Measurements from ENCODE around the gene MTMR3. TPM values are rescaled to one million over a fixed set of nuclear protein-coding genes. Genes with fewer than 3 reads are reported as not detected.

Gene MTMR3
- total and polyA plus RNA-seq, 2 of the 8 experiments (the other 6 are each of a cell fraction or from before 2014, with no cell fraction given), result 16.9 to 18.5 TPM

DNA sequence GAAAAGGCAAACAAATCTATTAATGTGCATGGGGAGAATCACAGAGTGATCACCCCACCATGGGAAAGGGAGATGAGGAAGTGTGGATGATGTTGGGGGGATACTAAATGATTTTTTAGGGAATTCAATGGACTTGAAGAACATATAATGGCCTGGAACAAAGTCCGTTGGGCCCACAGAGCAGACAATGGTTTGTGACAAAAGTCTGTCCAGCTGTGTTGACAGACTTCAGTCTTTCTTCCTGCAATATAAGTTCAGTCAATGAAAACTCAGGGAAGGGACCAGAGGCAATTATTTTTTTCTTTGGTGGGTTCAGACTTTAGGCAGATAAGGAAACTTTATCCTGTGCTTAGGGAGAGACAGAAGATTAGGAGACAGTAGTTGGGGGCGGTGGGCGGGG is 179.3 kb downstream of the MTMR3 start:
- Histone ChIP-seq H3K23me2 (ENCODE audit: low read depth, low read length) (no peaks in the 10 kb centered on the region), H2BK12ac (ENCODE audit: low read depth, low read length) (no peak overlapping the region), H2BK20ac (ENCODE audit: low read length) (no peak overlapping the region), H3K18ac (ENCODE audit: extremely low read depth, low read length) (no peak overlapping the region), H4K5ac (ENCODE audit: insufficient read length, low read depth, low read length) (no peak overlapping the region), H3K27ac (ENCODE audit: low read depth, low read length) (no peak overlapping the region), H3K4ac (replicated peaks; ENCODE audit: insufficient read length, low read depth, low read length) (no peak overlapping the region), H4K20me1 (replicated peaks in 1 of 2; ENCODE audit: control insufficient read depth in 1 of 2, insufficient read depth in 2 of 2, low read length in 2 of 2) (no peaks in the 10 kb centered on the region), H3K4me3 (ENCODE audit: extremely low read depth in 1 of 4, insufficient read depth in 2 of 4, low read depth in 3 of 4, low read length in 4 of 4) (no peak overlapping the region), H3K4me1 (replicated peaks in 1 of 4; ENCODE audit: control insufficient read depth in 3 of 4, insufficient read depth in 4 of 4, low read length in 3 of 4) (no peaks in the 10 kb centered on the region), H3K36me3 (ENCODE audit: control insufficient read depth in 2 of 4, insufficient read depth in 4 of 4, low read length in 3 of 4) (no peaks in the 10 kb centered on the region), H2AK5ac (ENCODE audit: low read depth, low read length) (no peak overlapping the region), H2BK120ac (replicated peaks; ENCODE audit: low read depth, low read length) (no peak overlapping the region), H3K9ac (replicated peaks in 1 of 4; ENCODE audit: extremely low read depth in 1 of 4, low read depth in 3 of 4, low read length in 3 of 4) (no peak overlapping the region), H3K23ac (ENCODE audit: insufficient read length) (no peak overlapping the region), H2BK5ac (ENCODE audit: low read depth, low read length) (no peak overlapping the region), H2AFZ (ENCODE audit: low read length) (no peak overlapping the region), H3K79me1 (ENCODE audit: low read depth, low read length) (no peaks in the 10 kb centered on the region), H4K8ac (ENCODE audit: extremely low read depth, insufficient read depth, low read length) (no peak overlapping the region), H3K27me3 (replicated peaks in 1 of 4; ENCODE audit: control insufficient read depth in 3 of 4, extremely low read depth in 1 of 4, insufficient read depth in 3 of 4, low read length in 3 of 4) (no peaks in the 10 kb centered on the region), H3K56ac (replicated peaks; ENCODE audit: insufficient read length, low read depth, low read length) (no peak overlapping the region), H3K79me2 (ENCODE audit: control insufficient read depth in 1 of 2, insufficient read depth in 2 of 2, low read length in 2 of 2) (no peaks in the 10 kb centered on the region), H4K91ac (replicated peaks; ENCODE audit: insufficient read length, low read length) (no peak overlapping the region), H3K4me2 (ENCODE audit: insufficient read depth in 1 of 2, low read depth in 2 of 2, low read length in 2 of 2) (no peak overlapping the region), H2BK15ac (ENCODE audit: low read length) (no peak overlapping the region), H3K14ac (ENCODE audit: insufficient read length) (no peak overlapping the region), H3K9me3 (ENCODE audit: insufficient read depth in 2 of 2, low read depth in 1 of 2, low read length in 1 of 2) (peaks cover 2 to 6% of the 10 kb centered on the region in 2 experiments; a peak in 2 of 4 replicates)
- DNase-seq (ENCODE audit: low read depth in 1 of 2, low spot score in 2 of 2) (no peak), FAIRE-seq (no peak)
- POLR2A ChIA-PET (ENCODE audit: partially characterized antibody), result no interaction called here
- CTCF ChIA-PET (ENCODE audit: partially characterized antibody), result no interaction called here
- WGBS, 2 experiments (ENCODE audit: extremely low coverage in 1 of 2, insufficient coverage in 1 of 2, insufficient read length in 1 of 2, insufficient replicate concordance in 2 of 2, low coverage in 1 of 2, low lambda C conversion rate in 2 of 2, missing lambda C conversion rate in 1 of 2), result 71% methylated on average over 3 of the region's 3 CpGs; no CpG with 5 or more reads in 1 of the 2 experiments
- TF ChIP-seq BRCA1 (IDR thresholded peaks at IDR 0.05; ENCODE audit: low read depth, low read length) (no peak), RNF2 (IDR thresholded peaks at IDR 0.05; ENCODE audit: borderline replicate concordance, low read depth, low read length, missing control alignments, poor library complexity, severe bottlenecking) (no peak), SUZ12 (IDR thresholded peaks at IDR 0.05; ENCODE audit: low read length) (no peak), CHD1 (IDR thresholded peaks at IDR 0.05; ENCODE audit: low read depth, low read length) (no peak), GTF2F1 (IDR thresholded peaks at IDR 0.05; ENCODE audit: borderline replicate concordance, low read depth, low read length) (no peak), SP2 (IDR thresholded peaks at IDR 0.05; ENCODE audit: low read length) (no peak), NRF1 (IDR thresholded peaks at IDR 0.05; ENCODE audit: low read depth, low read length) (no peak), TBP (IDR thresholded peaks at IDR 0.05; ENCODE audit: low read depth, low read length) (no peak), POLR2AphosphoS5 (IDR thresholded peaks at IDR 0.05; ENCODE audit: low read depth, low read length) (no peak), USF2 (IDR thresholded peaks at IDR 0.05; ENCODE audit: low read length) (no peak), SIRT6 (IDR thresholded peaks at IDR 0.05; ENCODE audit: low read length) (no peak), NANOG (IDR thresholded peaks at IDR 0.05; ENCODE audit: insufficient read depth, low read depth, low read length, poor library complexity, severe bottlenecking) (no peak), EGR1 (IDR thresholded peaks at IDR 0.05; ENCODE audit: borderline replicate concordance, low read depth, low read length) (no peak), CEBPB (IDR thresholded peaks at IDR 0.05; ENCODE audit: low read depth, low read length) (no peak), SP1 (IDR thresholded peaks at IDR 0.05; ENCODE audit: low read depth, low read length) (no peak)
